Fibroblast of lung (primary cell): ENCODE results near the gene SLC6A16. TPM values are rescaled to one million over a fixed set of nuclear protein-coding genes. Genes with fewer than 3 reads are reported as not detected.

ENCODE experiments used
- DNase-seq, 2 donors: peaks; one replicate each; pipeline versions ENCODE4 v3.0.0 to v3.0.0-alpha.2; 2010; ENCODE audit warnings: low read depth in 2 of 2
- H2AFZ ChIP-seq: 2 replicates; pipeline ENCODE4 v1.5.1; 2012; ENCODE audit warnings: low read length, control low read depth, inconsistent platforms
- H3K27ac ChIP-seq: 2 replicates; pipeline ENCODE4 v1.5.1; 2011; ENCODE audit warnings: low read length, control low read depth; ENCODE audit not compliant: insufficient read depth
- H3K27me3 ChIP-seq: 2 replicates; pipeline ENCODE4 v1.5.1; 2011; ENCODE audit warnings: mild to moderate bottlenecking, low read length; ENCODE audit not compliant: control insufficient read depth, insufficient read depth
- H3K36me3 ChIP-seq: 2 replicates; pipeline ENCODE4 v1.5.1; 2011; ENCODE audit warnings: low read length; ENCODE audit not compliant: control insufficient read depth, insufficient read depth
- H3K4me1 ChIP-seq: 2 replicates; pipeline ENCODE4 v1.5.1; 2011; ENCODE audit warnings: low read length; ENCODE audit not compliant: control insufficient read depth, insufficient read depth; ENCODE audit errors: extremely low read depth
- H3K4me2 ChIP-seq: 2 replicates; pipeline ENCODE4 v1.5.1; 2011; ENCODE audit warnings: low read length, control low read depth; ENCODE audit not compliant: insufficient read depth; ENCODE audit errors: extremely low read depth
- H3K4me3 ChIP-seq, 4 experiments: fragments of 200-600 bp in 1 of 4; sonication (generic) in 1 of 4; replicated peaks in 1 of 4; 2 replicates each; pipeline ENCODE4 v1.5.1; 2011 to 2016; ENCODE audit warnings: low read length in 4 of 4, low read depth in 3 of 4, mild to moderate bottlenecking in 3 of 4, control low read depth in 2 of 4, inconsistent platforms in 1 of 4, mixed read lengths in 1 of 4; ENCODE audit not compliant: insufficient read depth in 1 of 4; ENCODE audit errors: control extremely low read depth in 1 of 4
- H3K79me2 ChIP-seq: 2 replicates; pipeline ENCODE4 v1.5.1; 2012; ENCODE audit warnings: mild to moderate bottlenecking, low read length, inconsistent platforms; ENCODE audit not compliant: control insufficient read depth, insufficient read depth
- H3K9ac ChIP-seq: 2 replicates; pipeline ENCODE4 v1.5.1; 2011; ENCODE audit warnings: mild to moderate bottlenecking, low read length, control low read depth; ENCODE audit not compliant: insufficient read depth
- H3K9me3 ChIP-seq: 2 replicates; pipeline ENCODE4 v1.5.1; 2012; ENCODE audit warnings: low read depth, low read length; ENCODE audit not compliant: control insufficient read depth, insufficient read depth
- H4K20me1 ChIP-seq: 2 replicates; pipeline ENCODE4 v1.5.1; 2011; ENCODE audit warnings: low read length; ENCODE audit not compliant: control insufficient read depth, insufficient read depth; ENCODE audit errors: extremely low read depth
- CTCF ChIP-seq, 2 donors: IDR thresholded peaks in 1 of 2; conservative IDR thresholded peaks in 1 of 2; 1 replicate in 1 of 2; 2 replicates in 1 of 2; pipeline ENCODE4 v1.5.1; 2011 to 2012; ENCODE audit warnings: low read length in 2 of 2, control low read depth in 1 of 2, inconsistent platforms in 1 of 2, low read depth in 1 of 2, mild to moderate bottlenecking in 1 of 2
- EZH2 ChIP-seq: IDR thresholded peaks from 2 replicates; pipeline ENCODE4 v1.5.1; 2012; ENCODE audit warnings: low read length, control low read depth, mild to moderate bottlenecking; ENCODE audit errors: missing control alignments
- polyA plus RNA-seq, 2 donors: library from polyadenylated mRNA; depleted of rRNA in 1 of 2; stranded (reverse) in 1 of 2; unstranded in 1 of 2; fragments of >200 nt; gene quantifications; 2 replicates each; pipeline ENCODE4 v1.2.1, GENCODE V29; 2011 to 2012; ENCODE audit warnings: missing spikeins in 1 of 2
- total RNA-seq: library from RNA; depleted of rRNA; stranded (reverse); fragments of >200 nt; gene quantifications from 2 replicates; pipeline ENCODE4 v1.2.1, GENCODE V29; 2014

SLC6A16 gene
- total and polyA plus RNA-seq, 2 donors (not counting 1 experiment from before 2014, with no cell fraction given) = under 0.01 to 0.62 TPM

- H3K27me3 ChIP-seq = no peaks in the 10 kb centered on the region
- no peak for DNase-seq
Measured at GRCh38 chr19:49249933-49250332, 75.1 kb downstream of the SLC6A16 start.

GRCh38 chr19:49247676-49248075 is 77.3 kb downstream of the SLC6A16 start:
- no peak for DNase-seq
- no peaks in the 10 kb centered on the region for H3K27me3 ChIP-seq
- no peak overlapping the region for H3K27ac ChIP-seq
- no peaks in the 10 kb centered on the region for H3K9me3 ChIP-seq
- no peaks in the 10 kb centered on the region for H3K36me3 ChIP-seq
- TF ChIP-seq EZH2 = no peak
- TF ChIP-seq CTCF (conservative IDR thresholded peaks at IDR 0.05 in 1 of 2, IDR thresholded peaks at IDR 0.05 in 1 of 2; ENCODE audit: low read depth in 1 of 2, low read length in 2 of 2) = no peak
- no peaks in the 10 kb centered on the region for H4K20me1 ChIP-seq
- no peak overlapping the region for H3K9ac ChIP-seq
- no peaks in the 10 kb centered on the region for H3K79me2 ChIP-seq
- H3K4me1 ChIP-seq = no peaks in the 10 kb centered on the region
- no peak overlapping the region for H3K4me3 ChIP-seq
- H3K4me2 ChIP-seq = no peak overlapping the region
- H2AFZ ChIP-seq = no peak overlapping the region

More at GRCh38 chr19:49249933-49250332, 75.1 kb downstream of the SLC6A16 start:
- TF ChIP-seq CTCF (conservative IDR thresholded peaks at IDR 0.05 in 1 of 2, IDR thresholded peaks at IDR 0.05 in 1 of 2; ENCODE audit: low read depth in 1 of 2, low read length in 2 of 2) = no peak
- no peak for TF ChIP-seq EZH2
- no peak overlapping the region for H3K27ac ChIP-seq
- no peak overlapping the region for H3K4me2 ChIP-seq
- H3K9ac ChIP-seq = no peak overlapping the region
- H3K9me3 ChIP-seq = no peaks in the 10 kb centered on the region
- H3K4me1 ChIP-seq = no peaks in the 10 kb centered on the region
- H3K4me3 ChIP-seq = no peak overlapping the region
- no peaks in the 10 kb centered on the region for H3K79me2 ChIP-seq
- H4K20me1 ChIP-seq = no peaks in the 10 kb centered on the region
- no peak overlapping the region for H2AFZ ChIP-seq
- no peaks in the 10 kb centered on the region for H3K36me3 ChIP-seq

- H3K27ac ChIP-seq = no peak overlapping the region
- TF ChIP-seq CTCF (conservative IDR thresholded peaks at IDR 0.05 in 1 of 2, IDR thresholded peaks at IDR 0.05 in 1 of 2; ENCODE audit: low read depth in 1 of 2, low read length in 2 of 2) (no peak), EZH2 (no peak)
- H3K79me2 ChIP-seq = no peaks in the 10 kb centered on the region
- H3K4me2 ChIP-seq = no peak overlapping the region
- H3K9ac ChIP-seq = no peak overlapping the region
- no peak for DNase-seq
- no peaks in the 10 kb centered on the region for H3K36me3 ChIP-seq
- H3K27me3 ChIP-seq = no peaks in the 10 kb centered on the region
- no peaks in the 10 kb centered on the region for H3K4me1 ChIP-seq
- H2AFZ ChIP-seq = no peak overlapping the region
- no peaks in the 10 kb centered on the region for H3K9me3 ChIP-seq
- no peak overlapping the region for H3K4me3 ChIP-seq
- no peaks in the 10 kb centered on the region for H4K20me1 ChIP-seq
Measured at GRCh38 chr19:49244256-49244655, 80.7 kb downstream of the SLC6A16 start.
